CD4-positive, alpha-beta T cell treated with Interleukin-6 at 100 ng/mL for 8 hours (primary cell): ENCODE data around the gene RNF144B.
"Not testable (repeated sequence)": the region's sequence is repeated elsewhere in the genome, so short reads cannot be mapped to it uniquely, and the experiment has no call there.

Source experiments
- DNase-seq: peaks from one replicate; pipeline ENCODE4 v3.0.0-alpha.2; 2020; ENCODE audit warnings: mixed read lengths, low spot score

RNF144B gene

DNA sequence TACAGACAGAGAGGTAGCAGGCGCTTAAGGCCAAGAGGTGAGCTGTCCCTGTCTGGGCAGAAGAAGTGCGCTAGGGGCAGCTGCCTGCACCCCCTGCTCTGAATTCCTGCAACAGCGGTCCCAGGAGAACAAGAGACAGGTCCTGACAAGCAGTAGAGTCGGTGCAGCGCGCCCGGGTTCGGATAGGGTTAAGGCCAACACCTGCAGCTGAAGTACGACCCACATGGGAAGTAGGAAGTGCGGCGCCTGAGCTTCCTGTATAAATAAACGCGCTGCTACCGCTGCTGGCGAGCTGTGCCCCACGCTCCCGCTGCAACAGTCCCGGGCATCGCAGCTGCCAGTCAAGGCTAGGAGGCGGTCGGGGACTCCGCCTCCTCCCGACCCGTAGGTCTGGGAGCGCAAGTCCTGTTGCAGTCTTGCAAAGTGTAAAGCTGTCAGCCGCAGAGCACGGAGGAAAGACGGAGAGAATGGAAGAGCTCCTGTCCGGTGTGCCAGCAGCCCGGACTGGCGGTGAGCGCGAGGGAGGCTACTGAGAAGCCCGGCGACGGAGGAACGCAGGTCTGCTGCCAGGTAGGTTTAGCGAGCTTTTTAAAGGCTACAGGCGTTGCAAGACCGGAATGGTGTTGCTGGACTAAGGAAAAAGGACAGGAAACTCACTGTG lies at the start of gene RNF144B:
Gene RNF144B (plus strand): TSS at position 290 of the 661 bp plus-strand sequence. CDS start 12,185 bp downstream, outside the sequence.
- DNase-seq: peak; percentile 79

DNA sequence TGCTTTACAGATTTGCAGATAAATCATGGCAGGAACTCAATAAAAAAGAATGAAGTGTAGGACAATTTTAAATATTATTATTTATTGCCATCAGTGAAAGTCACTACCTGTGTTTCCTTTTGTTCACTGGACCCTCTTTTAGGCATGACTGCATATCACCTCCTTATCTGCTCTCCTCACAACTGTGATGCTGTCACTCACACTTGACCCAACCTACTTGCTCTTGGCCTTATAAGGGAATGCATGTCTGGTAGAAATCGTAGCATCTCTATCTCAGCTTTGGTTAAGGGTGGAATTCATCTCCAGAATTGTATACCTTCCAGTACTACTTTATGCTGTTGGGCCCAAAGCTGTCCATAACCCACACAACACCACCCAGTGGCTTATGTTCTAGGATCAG lies 47.6 kb upstream of the RNF144B start:
- DNase-seq: no peak

DNA sequence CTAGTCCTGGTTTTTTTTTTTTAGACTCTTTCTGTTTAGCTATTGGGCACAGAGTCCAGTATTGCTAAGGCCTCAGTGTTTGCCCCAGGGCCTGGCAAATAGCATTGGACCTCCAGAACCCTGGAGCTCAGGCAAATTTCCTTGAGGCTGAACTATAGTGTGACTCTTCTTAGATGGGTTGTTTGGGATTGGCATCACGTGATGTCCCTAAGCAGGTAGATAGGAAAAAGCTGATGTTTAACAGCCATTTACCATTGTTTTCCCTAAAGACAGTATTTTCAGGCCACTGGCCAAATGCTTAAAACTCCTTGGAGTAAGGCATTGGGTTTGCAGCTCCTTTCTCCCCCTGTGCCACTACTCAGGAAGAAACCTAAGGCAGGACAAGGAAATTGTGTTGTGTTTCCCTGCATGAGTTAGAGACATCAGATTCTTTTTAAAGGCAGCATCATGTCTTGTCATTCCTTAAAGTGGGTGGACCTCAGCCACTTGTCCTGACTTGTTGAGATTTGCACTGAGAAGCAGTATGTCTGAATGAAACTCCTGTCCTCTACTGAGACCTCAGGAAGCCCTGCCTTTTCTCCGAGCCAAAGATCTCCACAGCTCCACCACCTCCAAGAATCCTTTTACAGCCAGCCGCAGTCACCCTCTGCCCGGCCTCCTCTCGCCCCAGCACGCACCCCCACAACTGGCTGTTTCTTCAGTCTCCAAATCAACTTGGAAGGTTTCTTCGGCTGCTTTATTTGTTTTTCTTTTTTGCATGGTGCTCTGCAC lies 46.2 kb upstream of the RNF144B start:
- no peak for DNase-seq

DNA sequence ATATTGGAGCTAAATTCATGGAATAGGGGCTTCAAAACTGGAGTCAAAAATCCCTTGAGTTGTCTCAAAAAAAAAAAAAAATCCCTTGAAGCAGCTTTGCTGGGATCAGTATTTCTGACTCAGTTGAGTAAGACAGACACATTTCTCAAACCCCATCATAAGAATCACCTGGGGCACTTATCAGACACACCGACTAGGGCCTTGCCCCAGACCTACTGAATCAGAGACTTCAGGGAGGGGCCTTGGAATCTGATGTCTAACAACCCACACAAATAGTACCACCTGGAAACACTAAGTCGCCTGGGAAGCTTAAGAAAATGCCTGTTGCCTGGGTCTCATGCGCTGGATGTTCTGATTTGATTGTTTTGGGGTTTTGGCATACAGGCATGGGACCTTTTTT lies 44.9 kb upstream of the RNF144B start:
- no peak for DNase-seq

DNA sequence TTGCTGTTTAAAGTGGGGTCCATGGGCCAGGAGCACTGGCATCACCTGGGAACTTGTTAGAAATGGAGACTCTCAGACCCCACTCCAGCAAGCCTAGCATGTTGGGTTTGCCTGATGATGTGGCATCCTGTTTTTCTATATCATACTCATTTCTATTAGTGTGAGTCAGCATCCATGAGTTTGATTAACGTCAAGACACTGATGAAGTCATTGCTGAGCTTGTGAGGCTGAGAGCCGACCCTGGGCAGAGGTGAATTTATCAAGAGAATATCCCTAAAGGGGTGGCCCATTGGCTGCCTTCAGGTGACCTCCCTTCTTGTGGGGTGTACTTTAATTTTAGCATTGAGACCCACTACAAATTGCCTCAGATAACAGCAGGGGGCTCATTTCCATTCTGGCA lies 43.4 kb upstream of the RNF144B start:
- DNase-seq: no peak

DNA sequence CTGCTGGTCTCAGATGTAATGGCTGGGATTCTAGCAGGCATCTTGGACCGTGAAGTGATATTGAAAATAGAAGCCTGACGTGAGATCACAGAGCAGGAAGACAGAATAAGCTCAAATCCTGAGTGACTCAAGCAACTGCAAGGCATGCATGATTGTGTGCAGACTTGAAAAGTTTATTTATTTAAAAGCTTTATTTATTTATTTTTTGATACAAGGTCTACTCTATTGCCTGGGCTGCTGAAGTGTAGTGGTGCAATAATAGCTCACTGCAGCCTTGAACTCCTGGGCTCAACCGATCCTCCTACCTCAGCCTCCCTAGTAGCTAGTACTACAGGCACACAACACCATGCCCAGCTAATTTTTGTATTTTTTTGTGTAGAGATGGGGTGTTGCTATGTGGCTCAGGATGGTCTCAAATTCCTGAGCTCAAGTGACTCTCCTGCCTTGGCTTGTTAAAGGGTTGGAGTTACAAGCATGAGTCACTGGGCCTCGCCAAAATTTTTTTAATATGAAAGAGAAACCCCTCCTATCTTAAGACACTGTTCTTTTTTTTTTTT lies 40.1 kb upstream of the RNF144B start:
- DNase-seq: no peak

DNA sequence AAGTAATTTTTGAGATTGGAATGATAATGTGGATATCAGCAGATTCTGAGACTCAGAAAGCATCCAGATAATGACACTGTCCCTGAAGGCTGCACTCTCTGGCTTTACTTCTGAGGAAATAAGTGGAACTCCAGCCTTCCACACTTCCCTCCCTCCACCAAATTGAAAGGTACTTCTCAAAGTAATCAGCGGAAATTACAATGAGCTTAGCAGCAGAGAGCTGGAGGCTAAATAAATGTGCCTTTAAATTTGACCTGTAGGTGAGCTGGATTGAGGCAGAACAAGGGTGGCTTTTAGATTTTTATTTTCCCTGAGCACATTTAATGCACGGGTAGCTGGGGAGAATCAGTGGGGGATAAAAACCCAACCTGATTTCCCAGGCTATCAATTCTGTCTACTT lies 39.3 kb upstream of the RNF144B start:
- DNase-seq: no peak

DNA sequence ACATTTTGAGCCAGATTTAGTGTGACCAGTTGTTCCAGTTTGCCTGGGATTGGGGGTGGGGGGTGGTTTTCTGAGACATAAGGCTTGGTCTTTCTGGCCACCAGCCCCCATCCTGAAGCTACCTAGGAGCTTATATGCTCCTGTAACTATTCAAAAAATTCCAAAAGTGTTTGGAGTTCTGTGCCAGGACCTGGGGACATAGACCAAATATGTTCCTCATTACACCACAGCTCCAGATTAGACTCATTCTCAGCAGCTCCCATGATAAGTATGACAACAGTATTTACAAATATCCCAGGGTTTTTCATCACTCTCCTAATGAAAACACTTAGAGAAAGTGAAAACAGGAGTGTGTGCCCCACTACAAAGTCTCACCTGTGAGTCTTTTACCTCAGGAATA lies 37.8 kb upstream of the RNF144B start:
- no peak for DNase-seq

DNA sequence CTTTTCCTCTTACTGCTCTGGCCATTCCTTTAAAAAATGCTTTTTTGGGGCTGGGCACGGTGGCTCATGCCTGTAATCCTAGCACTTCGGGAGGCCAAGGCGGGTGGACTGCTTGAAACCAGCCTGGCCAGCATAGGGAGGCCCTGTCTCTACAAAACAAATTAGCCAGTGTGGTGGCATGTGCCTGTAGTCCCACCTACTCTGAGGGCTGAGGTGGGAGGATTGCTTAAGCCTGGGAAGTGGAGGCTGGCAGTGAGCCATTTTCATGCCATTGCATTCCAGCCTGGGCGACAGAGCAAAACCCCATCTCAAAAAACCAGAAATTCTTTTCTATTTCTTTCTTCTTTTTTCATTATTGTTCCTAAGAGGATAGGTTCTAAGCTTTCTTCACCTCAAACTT lies 36.9 kb upstream of the RNF144B start:
- DNase-seq: no peak

DNA sequence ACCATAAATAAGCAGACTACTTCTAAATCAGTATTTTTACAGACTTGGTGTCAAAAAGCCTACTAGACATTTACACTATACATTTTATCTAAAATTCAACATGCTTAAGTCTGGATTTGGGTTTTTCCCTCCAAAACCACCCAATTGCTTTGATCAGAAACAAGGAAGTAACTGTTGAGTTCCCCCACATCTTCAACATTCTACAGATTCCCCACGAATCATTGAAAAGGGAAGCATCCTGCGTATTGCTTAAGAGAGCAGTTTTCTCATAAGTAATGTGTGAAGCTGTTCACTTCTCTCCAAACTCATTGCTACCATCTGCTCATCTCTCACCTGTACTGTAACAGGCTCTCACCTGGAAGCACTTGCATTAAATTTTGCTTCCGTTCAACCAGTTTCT lies 36.4 kb upstream of the RNF144B start:
- no peak for DNase-seq

DNA sequence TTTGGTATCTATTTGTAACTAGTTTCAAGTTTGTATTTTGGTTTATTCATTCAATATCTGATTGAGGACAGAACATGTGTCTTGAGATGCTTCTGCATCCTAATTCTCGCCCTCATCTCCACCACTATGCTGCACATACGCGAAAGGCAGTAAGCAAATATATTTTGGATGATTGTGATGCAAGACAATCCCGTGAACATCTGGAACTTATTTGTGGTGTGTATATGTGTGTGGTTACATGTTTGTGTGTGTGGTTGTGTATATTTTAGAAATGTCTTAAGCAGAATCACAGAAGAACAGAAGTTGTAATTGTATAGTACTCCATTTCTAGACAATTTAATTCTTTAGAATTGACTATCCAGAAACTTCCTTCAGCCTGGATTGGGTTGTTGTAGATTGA lies 35.1 kb upstream of the RNF144B start:
- no peak for DNase-seq

DNA sequence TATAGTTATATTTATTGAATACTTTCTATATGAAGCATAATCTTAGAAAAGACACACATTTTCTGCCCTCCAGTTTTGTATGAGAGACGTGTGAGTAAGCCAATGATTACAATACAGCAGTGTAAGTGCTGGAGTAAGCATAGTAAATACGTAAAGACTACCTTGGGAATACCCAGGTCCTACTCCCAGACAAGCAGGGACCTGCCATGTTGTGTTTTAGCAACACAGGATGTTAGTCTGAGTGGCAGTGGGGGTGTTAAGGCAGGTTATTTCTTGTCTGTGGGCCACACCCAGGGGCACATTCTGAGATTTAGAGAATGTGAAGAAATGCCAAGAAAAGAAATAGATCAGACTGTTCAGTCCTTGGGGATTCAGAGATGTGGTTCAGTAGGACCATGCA lies 34.3 kb upstream of the RNF144B start:
- DNase-seq: no peak

DNA sequence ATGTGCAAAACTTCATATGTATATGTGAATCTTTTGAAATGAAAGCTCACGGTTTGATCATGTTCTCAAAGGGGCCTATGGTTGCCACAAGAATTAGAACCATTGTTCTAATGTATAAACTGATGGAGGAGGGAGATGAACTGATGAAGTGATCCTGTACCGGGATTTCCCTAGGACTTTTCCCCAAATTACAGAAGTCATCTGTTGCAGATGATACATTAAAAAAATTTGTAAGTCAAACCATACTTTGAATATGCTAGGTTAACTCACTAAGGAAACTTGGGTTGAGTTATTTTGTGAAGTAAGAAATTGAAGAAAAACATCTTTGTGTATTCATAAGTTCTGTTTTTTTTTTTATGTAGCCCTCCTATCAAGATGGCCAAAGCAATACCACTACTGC lies 33.9 kb upstream of the RNF144B start:
- DNase-seq: no peak

DNA sequence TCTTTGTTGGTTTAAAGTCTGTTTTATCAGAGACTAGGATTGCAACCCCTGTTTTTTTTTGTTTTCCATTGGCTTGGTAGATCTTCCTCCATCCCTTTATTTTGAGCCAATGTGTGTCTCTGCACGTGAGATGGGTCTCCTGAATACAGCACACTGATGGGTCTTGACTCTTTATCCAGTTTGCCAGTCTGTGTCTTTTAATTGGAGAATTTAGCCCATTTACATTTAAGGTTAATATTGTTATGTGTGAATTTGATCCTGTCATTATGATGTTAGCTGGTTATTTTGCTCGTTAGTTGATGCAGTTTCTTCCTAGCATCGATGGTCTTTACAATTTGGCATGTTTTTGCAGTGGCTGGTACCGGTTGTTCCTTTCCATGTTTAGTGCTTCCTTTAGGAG lies 29.6 kb upstream of the RNF144B start:
- DNase-seq: not testable (repeated sequence)

DNA sequence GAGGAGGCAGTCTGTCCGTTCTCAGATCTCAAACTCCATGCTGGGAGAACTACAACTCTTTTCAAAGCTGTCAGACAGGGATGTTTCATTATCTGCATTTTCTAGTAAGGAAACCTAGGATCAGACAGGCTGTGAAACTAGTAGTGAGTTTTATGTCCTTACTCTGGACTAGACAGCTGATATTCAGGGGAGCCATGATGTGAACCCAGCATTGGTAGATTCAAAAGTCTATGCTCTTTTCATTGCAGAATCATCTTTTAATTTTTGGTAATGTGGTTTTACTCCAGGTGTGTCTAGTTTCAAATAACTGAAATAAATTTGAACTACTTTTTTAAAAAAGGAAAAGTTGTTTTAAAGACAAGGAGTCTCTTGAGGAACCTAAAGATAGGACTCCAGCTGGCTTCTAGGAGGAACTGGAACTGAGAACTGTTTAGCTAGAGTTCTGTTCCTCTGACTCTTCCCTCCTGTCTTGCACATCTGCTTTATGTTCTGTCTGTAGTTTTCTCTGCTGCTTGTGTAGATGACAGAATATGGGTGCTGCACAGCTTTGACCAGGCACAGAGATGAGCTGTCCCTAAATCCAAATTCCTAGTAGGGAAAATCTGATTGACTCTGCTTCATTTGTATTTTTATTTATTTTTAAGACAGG lies 27.8 kb upstream of the RNF144B start:
- no peak for DNase-seq

DNA sequence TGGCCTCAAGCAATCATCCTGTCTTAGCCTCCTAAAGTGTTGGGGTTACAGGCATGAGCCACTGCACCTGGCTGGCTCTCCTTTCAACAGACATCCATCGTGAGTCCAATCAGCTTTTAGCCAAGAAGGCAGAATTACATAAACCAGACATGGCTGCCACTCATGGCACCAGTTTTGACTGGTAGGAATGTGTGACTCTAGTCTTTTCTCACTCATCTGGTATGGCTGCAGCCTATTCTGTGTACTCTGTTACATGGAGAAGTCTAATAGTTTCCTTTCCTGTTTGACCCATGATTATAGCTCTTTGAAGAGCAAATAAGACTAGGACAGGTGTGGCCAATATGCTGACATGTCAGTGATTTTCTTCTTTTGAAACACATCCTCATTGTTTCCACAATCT lies 27.0 kb upstream of the RNF144B start:
- DNase-seq: no peak

DNA sequence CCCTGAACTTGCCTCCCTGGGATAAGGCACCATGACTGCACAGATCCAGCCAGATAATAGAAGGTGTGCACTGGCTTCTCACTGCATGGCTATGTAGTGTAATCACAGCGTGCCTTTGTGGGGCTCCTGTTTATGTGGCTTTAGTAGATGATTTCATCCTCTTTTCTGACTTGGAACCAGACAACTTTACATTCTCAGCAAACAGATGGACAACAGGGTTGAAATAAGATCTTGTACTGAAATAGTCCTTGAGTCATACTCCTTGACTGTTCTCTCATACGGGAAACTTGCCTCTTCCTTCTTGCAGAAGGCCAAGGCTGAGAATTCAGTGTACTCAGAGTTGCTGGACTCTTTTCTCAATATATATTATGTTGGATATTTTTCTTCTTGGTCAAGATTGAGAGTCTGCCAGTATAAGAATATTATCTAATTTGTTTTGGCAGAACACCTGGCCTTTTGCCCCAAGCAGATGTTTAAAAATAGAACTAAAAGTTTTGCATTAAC lies 25.0 kb upstream of the RNF144B start:
- DNase-seq: no peak

DNA sequence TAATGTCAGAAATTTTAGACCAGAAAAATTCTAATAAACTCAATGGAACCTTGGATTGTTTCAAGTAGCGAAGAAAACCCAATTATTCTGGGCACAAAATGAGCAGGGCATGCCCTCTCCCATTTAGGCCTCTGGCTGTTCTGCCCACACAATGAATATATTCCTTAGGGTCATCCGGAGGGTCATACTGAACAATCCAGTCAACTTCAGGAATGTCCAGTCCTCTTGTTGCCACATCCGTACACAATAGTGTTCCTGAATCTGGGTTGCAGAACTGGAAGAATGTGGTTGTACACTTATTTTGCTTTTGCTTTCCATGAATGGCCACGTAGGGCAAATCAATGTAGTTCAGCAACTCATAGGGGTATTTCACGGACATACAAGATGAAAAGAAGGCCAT lies 23.4 kb upstream of the RNF144B start:
- DNase-seq: no peak

DNA sequence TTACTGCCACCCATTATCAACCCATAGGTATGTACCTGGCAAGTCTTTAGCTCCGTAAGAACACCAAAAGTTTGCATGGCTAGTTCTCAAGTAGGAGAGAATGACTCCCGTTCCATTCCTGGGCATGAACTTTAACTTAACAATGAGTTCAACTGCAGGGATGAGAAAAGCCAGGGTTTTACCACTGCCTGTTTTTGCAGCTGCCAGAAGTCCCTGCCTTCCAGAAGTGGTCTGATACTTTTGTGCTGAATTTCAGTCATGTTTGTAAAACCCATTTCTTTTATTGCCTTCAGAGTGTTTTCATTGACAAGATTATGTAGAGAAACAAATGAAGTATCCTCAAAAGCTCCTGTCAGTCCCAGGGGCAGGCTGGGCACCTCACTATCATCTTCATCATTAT lies 22.6 kb upstream of the RNF144B start:
- DNase-seq: not testable (repeated sequence)

DNA sequence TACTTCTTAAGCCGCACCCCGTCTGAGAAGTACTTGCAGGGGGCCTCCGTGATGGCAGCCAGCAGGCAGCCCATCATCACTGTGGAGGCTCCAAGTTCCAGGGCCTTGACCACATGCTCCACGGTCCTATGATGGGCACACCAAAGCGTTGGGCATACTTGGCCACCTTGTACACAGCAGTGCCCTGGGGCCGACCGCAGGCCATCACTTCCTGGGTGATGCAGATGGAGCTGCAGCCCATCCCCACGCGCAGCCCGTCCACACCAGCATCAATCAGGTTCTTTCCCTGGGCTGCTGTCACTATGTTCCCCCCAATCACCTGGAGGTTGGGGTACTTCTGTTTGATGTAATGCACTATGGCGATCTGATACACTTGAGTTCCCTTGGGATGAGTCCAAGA lies 19.8 kb upstream of the RNF144B start:
- DNase-seq: no peak

DNA sequence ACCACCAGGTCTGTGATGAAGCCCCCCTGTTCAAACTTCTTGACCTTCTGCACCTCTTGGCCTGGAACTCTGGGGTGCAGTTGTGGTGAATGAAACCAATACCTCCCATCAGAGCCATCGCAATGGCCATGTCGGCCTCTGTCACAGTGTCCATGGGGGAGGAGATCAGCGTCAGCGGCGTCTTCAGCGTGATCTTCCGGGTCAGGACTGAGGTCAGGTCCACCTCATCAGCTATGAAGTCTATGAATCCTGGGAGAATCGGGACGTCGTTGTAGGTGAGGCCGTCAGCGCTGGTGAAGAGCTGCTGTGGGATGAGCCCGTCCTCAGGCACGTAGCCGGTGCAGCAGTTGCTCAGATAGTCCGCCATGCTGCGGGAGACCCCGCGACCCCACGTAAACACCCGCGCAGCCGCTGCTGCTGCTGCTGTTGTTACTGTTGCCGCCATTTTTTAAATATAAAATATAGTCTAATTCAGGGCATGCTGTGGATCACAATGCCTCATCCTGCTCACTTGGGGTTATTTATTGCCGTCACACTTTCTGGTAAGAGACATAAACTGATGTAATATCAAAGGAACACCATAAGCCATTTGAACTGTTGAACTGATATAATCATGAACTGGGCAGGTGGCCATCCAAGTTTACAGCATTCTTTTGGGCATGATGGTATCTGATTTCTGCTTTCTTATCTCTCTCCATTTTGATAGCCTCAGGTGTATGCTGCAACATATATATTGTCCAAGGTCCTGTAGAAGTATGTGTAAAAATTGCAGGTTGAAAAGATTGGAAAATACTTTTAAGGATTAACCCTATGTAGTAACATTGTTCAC lies 18.7 kb upstream of the RNF144B start:
- DNase-seq: no peak

DNA sequence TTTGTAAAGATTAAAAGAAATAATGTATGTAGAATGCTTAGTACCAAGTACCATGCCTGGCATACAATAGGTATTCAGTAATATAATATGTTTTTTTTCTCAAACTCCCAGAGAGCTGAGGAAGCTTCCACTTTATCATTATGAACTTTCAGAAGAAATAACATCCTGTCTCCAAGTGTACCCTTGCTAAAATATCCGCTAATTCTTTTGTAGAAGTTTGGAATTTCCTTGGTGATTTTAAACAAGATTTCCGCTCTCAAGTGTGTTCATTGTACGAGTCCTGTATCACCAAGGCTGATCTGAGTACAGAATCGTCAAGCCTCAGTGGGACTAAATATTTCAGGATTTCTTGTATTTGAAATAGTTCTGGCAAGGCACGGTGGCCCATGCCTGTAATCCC lies 16.1 kb upstream of the RNF144B start:
- no peak for DNase-seq
